GM04503 (cell line): ENCODE data around the gene HOXC6.
A peak's percentile ranks its signal among the peaks of the same experiment; 100 is the strongest.

Experiments
- DNase-seq: peaks from one replicate; pipeline ENCODE4 v3.0.0-alpha.2; 2012; ENCODE audit warnings: low read depth

The HOXC6 gene

DNA sequence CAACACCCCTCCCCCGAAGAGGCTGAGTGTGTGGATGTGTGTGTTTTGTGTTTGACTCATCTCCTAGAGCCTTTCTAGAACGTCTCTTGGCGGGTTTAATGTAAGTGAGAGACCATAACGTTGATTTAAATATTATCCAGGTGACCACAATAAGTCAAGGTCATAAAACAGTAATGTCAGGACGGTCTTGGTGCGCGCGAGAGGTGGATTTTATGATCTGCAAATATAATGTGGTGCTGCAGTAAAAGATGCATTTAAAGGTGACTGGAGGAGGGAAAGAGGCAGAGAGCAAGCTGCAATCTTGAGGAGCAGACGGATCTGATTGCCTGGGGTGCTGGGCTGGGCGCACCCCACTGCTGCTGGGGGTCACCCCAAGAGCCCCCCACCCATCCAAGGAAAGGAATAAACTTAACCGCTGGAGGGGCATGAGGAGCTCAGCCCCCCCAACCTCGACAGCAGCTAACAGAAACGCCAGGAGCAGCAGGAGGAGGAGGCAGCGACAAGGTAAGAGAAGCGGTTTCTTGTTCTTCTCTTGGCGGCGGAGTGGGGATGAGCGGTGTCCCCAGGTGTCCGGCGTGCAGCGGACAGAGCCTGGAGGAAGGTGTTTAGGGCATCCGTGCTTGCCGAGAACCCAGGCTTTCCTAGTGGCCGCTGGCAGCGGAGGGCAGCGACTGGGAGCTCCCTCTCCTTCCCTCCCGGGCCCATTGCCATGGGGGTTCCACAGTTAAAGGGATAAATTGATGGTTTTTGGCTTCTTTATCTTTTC lies 37.7 kb upstream of the HOXC6 start:
- no peak for DNase-seq

DNA sequence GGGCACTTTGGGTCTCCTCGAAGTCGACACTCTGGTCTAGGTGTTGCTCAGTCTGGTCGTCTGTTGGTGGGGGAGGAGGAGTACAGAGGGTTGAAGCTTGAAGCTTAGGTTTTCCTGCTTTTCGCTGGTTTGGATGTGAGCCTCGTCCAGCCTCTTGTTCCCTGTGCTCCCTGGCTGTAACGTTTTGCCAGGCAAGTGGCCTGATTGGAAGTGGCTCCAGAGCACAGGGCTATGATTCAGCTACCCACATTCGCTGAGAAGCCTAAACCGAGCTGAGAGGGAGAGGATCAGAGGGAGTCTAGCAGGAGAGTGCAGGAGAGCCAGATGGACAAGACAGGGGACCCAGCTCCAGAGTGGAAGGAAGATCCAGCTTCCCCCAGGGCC lies 37.2 kb upstream of the HOXC6 start:
- peak; percentile 84 for DNase-seq

DNA sequence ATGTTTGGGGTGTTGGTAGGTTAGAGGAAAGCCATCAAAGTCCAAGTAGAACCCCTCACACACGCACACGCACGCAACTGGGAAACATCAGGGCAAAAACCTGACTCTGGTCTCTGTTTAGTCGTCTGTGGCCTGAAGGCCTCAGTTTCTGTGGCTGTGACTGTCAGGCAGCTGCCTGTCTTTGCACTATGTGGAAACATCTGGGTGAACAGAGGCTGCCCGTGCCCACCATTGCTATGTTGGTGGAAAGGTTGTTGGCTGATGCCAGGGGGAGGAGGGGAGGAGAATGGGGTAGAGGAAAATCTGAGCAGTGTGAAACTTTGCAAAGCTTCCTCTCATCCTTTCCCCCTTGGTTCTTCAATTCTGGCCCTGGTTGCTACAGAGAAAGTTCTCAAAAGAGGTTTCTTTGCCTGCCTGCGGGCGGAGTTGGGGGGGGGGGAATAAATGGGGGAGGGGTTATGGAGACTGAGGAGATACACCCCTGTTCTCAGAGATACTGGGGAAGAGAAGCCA lies 35.8 kb upstream of the HOXC6 start:
- DNase-seq, result no peak

DNA sequence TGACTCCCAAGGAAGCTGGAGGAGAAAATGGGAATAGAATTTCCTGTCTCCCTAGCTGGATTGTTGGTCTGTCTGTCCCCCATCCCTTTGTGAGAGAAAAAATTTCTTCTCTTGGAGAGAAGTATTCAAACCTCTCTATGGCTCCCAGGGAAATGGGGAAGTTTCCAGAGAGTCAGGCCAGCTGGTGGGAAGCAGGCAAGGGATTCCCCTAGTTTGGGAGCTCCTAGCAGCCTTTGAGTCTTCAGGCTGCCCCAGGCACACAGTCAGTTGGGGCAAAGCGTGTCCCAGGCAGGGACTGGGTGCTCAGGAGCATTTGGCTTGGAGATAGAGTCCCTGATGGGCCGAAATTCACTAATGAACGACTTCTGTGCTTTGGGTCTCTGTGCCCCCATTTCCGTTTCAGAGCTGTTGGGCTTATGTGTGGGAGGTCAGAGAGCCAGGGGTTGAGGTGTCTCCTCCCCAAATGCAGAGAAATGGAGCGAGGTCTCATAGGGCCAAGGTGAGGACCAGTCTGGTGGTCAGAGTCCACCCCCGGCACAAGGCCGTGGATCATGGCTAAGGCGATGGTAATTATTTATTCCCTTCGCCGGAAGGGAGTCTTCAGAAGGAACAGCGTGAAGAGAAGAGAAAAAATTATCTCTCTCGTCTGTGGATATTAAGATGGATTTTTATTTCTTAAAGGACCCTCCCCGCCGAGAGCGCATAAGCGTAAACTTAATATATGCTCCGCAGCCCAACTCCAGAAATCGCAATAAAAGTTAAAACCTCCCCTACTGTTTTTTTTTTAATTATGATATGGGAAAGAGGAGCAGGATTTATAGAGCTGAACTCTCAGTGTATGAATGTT lies 34.9 kb upstream of the HOXC6 start:
- DNase-seq, result no peak

DNA sequence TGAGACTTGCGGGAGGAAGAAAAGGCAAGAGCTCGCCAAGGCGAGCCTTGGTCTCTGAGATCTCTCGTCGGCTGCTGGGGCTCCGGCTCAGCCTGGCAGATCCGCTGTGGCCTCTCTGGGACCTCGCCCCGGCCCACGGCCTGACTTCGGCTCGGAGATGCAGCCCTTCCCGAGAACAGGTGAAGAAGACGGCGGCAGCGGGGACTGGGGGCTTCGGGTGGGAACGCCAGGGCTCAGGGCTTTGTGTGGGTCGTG lies 34.3 kb upstream of the HOXC6 start:
- no peak for DNase-seq

DNA sequence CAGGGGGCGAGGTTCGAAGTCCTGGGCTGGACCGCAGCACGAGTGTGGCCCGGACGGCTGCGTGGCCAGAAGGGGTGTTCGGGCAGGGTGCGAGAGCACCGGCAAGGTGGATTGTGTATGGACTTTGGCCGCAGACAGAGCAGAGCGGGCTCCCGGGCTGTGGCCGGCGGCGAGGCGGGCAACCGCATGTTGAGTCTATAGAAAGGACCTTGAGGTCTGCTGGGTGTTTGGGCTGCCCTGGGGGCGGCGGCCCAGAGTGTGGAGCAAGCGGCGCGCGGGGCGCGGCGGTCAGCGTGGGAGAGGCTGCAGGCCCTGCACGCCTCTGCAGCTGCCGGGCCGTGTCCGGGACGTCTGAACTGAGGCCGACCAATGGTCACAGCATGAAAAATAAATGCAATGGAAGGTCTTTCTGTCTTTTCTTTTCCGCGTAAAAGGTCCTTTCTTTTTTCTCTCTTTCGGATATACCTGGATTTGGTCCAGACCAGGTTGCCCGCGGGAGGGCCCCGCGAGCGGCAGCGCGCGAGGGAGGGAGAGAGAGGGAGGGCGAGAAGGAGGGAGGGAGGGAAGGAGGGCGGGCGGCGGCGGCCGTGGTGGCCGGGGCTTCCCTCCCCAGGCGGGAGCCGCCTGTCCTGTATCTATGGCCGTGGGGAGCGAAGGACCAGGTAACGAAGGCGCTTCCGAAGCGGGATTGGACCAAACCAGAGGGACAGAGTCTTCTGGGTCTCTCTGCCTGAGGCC lies 33.8 kb upstream of the HOXC6 start:
- DNase-seq, result no peak

DNA sequence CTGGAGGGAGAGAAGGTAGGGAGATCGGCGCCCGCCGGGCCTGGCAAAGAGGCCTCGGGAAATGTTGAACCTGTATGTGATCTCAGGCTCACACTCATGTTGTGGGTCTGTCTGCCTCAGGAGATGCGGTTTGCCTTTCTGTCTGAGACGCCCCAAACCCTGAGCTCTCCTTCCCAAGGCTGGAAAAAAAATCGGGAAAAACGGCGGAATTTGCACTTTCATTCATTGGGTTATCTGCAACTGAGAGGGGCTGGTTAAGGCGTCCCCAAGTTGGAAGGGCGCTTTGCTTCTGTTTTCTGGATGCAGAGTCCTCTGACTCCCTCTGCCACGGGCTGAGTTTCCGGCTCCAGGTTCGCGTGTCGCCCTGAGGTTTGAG lies 33.2 kb upstream of the HOXC6 start:
- DNase-seq, result no peak

DNA sequence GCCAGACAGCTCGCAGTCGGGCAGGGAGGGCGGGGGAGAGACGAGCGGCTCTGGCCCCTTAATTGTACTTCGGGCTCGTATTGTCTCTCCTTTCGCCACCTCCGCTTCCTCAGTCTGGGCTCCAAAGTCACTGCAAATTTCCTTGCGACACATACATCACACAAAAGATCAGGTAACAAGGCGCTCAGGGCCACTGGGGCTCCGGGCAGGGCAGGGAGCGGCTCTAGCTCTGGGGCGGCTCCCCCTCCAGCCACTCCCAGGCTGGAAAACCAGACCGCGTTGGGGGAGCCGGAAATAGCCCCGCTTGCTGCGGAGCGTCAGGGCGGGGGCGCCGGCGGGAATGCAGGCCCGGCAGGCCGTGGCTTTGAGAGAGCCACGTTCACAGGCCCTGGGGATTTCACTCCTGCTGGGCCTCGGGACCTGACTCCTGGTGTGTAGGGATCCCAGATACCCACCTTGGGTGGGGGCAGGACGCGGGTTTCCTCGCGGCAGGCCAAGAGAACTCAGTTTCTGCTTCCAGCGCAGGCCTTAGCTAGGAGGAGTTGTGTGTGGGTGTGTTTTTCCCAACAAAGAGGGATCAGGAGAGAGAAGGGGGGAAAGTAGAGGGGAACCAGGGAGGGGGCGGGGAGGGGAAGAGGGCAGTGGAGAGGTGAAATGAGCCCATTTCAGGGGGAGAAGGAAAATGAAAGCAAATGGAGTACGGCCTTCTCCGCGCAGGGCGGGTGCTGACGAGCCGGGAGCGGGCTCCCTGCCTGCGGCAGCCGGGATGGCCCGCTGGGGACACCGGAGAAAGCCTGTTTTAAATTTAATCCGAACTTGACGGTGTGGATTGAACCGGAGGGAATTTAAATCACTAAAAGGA lies 32.6 kb upstream of the HOXC6 start:
- no peak for DNase-seq

DNA sequence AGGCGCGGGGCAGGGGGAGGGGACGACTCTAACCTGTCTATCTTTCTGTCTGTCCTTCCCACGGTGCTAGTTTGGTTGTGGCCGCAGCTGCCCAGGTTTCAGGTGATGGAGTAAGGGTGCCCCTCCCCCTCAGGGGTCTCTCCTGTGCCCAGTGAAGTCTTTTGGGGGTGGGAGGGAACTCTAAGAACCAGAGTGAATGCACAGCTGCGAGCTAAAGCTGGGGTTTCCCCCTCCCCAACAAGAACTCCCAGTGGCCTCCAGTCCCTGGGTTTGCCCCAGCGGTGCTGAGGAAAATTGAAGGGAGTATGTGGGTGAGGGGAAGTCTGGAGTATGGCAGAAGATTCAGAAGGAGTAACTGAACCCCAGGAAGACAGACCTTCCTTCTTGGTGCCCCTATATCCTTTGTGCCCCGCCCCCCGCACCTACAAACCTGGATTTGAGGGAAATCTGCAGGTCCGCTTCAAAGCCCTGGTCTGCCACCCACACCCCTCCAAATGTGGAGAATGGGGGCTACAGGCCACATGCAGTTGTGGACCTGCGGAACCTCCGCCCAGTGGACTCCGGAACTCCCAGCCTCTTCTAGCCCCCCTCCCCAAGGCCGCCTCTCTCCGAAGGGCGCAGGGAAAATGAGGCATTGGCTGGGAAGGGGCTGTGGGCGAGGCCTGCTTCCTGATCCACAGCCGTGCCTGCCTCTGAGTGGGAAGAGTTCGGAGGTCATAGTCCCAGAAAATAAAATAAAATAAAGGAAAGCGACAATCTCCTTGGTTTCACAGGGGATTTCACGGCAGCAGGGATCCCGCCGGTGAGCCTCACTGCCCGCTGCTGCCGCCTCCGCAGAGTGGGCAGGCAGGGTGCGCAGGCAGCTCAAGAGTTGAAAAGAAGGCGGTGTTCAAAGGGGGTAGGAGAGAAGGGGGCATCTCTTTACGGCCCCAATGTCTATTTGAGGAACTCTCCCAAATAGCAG lies 31.7 kb upstream of the HOXC6 start:
- no peak for DNase-seq

DNA sequence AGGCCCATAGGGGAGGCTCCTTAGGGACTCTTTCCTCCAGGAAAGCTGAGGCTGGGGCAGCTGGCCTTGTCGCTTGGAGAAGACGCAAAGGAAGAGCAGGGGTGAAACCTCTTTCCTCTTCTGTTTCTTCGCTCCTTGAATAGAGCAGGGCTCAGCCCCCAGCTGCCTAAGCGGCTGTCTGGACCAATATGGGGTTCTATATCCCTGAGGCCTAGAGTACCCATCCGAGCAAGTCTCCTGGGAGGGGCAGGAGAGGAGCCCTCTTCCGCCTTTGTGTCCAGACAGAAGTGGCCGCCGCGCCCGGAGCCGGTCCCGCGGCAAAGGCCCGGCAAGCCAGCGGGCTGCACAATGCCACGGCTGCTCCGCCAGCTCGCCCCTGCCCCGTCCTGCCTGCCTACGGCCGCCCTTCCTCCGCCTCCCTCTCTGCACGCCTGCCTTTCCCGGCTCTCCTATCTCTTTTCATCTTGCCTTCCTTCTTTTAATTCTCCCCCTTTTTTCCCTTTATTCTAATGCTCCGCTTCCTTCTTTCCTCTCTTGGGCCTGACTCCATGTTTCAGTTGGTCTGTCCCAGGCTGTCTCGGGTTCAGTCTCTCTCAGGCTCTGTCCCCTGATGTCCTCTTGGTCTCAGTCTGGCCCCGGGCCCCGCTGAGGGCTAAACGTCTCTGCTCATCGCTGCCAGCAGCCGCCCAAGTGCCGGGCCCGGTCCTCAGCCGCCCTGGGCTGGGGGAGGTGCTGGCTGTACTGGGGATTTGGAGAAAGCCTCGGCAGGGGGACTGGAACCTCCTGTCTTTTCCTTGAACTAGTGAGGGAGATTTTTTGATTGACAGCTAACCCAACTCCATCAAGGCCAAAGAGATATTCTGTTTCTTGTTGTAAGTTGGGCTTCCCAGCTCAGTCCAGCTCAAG lies 30.8 kb upstream of the HOXC6 start:
- DNase-seq, result no peak

DNA sequence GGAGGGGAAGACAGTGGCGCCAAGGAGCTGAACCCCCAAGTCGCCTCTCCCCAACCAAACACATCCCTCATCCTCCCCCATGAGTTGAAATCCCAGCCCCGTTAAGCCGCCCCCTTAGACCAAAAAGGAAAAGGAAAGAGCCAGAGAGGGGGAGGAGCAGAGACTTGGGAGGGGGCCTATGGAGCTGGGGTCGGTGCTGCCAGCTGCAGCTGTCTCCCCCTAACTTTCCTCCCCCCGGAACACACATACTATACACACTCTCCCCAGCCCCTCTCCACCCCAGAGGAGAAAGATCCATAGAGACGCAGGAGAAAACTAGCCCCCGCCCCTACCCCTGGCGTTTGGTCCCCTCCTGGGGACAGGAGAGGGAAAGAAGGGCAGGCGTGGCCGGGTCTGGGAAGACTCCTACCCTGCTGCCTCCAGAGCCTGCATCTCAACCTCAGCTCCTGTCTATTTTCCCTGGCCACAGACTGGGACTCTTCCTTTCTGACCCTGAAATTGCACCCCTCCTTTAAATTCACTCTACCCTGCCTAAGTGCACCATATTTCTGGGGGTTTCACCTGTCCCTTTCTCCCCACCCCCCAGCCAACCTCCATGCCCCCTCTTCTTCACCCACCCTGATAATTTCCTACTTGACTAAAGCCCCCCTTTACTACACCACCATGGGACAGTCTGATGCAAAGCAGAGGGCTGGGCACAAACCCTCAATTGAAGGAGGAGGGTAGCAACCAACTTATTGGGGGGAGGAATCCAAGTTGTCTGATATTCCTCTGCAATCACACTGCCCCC lies 29.9 kb upstream of the HOXC6 start:
- no peak for DNase-seq

DNA sequence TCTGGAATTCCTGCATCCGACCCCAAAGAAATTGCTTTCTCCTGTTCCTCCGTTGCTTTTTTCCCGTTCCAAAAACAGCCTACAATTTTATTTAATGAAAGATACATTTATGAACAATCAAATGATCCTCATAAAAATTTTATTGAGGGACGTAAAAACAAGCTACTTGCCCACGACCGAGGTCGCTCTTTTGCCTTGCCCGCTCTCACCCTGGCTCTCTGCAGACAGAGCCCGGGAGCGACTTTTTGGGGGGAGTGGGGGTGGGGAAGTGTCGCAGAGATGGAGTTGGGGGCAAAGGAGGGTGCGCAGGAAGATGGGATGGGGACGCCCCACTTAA lies 29.4 kb upstream of the HOXC6 start:
- no peak for DNase-seq

DNA sequence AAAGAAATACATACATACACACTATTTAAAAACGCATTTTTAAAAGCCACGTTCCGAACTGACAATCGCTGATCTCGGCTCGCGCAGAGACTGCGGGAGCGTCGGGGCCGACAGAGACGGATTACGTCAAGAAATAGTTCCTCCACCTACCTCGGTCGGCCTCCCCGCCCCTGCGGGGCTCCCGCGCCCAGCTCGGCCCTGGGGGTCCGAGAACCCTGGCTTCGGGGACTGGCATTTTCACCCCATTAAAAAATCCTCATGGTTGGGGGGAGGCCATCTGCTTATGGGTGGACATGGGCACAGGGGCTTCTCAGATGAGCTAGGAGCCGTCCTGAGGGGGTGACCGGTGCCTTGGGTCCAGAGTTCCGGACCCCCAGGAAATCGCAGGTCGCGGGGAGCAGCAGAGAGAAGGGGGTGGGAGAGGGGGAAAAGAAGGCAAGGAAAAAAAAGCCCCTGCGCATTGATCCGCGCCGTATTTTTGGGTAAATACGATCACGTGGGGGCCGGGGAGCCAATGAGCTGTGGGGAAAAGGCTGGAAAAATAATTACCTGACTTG lies 28.6 kb upstream of the HOXC6 start:
- DNase-seq, result no peak

DNA sequence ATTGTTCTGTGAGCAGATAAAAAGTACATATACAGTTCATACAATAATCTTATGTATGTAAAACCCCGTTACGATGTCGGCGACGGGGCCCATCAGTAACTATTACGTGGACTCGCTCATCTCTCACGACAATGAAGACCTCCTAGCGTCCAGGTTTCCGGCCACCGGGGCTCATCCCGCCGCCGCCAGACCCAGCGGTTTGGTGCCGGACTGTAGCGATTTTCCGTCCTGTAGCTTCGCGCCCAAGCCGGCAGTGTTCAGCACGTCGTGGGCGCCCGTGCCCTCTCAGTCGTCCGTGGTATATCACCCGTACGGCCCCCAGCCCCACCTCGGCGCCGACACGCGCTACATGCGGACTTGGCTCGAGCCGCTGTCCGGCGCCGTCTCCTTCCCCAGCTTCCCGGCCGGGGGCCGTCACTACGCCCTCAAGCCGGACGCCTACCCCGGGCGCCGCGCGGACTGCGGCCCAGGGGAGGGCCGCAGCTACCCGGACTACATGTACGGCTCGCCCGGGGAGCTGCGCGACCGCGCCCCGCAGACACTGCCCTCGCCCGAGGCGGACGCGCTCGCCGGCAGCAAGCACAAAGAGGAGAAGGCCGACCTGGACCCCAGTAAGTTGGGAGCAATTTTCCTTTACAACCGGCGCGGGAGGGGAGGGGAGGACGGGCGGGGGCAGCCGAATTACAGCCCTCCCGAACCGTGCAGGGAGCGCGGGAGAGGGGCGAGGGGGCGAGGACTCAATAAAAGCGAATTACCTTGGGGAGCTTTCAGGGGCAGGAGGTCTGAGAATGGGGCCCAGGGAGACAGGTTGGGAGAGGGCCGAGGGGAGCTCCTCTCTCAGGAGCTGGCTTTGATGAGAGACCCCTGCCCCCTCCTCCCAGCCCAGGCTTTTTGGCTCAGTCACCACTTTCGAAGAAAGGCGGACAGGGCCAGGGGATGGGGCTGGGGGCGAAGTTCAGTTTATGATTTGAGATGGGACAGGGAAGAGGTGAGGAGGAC lies 27.8 kb upstream of the HOXC6 start, which contains the start of gene HOXC9:
TSS of gene HOXC9 (plus strand) at position 46 of the 999 bp plus-strand sequence. CDS start at position 74, 28 bp downstream.
- no peak for DNase-seq

DNA sequence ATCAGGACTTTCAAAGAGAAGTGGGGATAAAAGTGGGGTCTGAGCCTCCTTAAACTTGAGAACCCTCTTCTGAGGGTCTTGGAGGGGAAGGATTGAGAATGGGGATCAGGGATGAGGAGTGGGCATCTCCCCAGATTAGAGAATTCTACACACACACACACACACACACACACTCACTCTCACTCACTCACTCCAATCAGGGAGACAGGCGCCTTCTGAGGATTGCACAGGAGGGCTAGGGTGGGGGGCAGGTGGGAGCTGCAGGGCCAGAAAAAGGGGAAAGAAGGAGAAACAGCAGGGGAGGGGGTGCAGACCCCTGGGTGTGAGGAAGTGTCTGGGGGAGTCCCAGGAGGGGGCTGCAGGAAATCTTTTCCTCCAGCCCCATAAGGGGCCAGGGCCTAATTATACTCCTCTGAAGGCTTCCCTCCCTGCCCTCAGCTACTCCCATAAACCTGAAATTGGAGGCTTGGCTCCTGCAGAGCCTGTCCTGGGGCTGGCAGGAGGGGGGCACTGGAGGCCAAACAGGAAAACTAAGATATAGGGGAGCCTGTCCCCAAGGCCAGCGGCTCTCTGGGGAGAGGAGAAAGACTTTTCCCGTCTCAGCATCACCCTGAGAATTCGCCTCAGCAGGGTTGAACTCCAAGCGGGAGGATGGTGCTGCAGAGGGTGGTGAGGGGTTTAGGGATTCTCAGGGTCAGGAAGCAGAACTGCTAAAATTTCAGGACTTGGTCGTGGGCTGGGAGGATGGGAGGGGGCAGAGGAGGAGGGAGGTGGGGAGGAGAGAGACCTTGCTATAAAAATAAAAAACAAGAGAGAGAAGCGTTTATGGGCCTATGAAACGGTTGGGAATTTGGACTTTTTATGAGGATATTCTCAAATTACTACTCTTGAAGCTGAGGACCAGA lies 26.7 kb upstream of the HOXC6 start:
- DNase-seq, result no peak

DNA sequence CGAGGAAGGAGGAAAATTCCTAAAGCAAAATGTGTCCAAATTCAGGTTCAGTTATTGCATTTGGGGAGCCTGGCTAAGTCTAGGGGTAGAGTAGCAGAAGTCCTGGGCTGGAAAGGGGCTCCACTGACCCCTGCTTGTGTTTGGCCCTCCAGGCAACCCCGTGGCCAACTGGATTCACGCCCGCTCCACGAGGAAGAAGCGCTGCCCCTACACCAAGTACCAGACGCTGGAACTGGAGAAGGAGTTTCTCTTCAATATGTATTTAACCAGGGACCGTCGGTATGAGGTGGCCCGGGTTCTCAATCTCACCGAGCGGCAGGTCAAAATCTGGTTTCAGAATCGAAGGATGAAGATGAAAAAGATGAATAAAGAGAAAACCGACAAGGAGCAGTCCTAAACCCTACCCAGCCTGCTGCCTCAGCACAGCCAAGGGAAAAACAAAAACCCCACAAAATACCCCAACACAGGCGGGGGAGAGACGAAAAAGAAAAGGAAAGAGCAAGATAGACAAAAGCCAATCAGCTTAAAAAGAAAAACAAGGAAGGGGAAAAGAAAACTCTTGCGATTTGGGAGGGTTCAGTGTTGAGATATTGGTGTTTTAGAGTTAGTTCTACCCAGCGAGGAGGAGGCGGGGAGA lies 25.8 kb upstream of the HOXC6 start:
- DNase-seq, result no peak
